Retina (tissue), 1 donor: ENCODE data around the gene AGPAT1.
"Not testable (repeated sequence)": the region's sequence is repeated elsewhere in the genome, so short reads cannot be mapped to it uniquely, and the experiment has no call there.

Source experiments
- DNase-seq: peaks from one replicate; pipeline ENCODE4 v3.0.0-alpha.2; 2016

Gene AGPAT1

GRCh38 chr6:32175711-32176475 lies at the start of gene AGPAT1:
Gene AGPAT1, minus strand, starts transcription at chr6:32176084. Its CDS starts 4,588 bp downstream, at chr6:32171496.
- DNase-seq = peak; percentile 97

DNA sequence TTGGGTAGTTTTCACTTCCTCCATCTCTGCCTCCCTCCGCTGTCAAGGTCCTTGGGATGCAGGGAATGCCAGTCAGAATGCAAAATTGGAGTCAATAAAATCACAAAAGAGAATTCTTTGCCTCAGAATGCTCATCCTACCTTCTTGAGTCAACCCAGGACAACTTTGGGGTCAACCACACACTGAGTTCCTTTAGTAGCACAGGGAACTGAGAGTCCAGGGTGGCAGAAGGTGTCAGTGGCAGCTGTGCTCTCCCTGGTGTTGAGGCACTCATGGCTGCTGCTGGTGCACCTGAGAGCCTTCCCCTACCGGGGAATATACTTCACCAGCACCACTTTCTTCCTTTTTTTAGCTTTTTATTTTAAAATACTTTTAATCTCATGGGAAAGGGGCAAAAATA lies 48.8 kb upstream of the AGPAT1 start:
- no peak for DNase-seq

GRCh38 chr6:32223258-32224235 lies 47.7 kb upstream of the AGPAT1 start, which contains the start of gene NOTCH4:
Gene NOTCH4, minus strand, starts transcription at chr6:32224067. Its CDS starts 139 bp downstream, at chr6:32223928.
- no peak for DNase-seq

GRCh38 chr6:32222333-32223230 lies 46.7 kb upstream of the AGPAT1 start:
- no peak for DNase-seq

GRCh38 chr6:32220021-32220420 lies 44.1 kb upstream of the AGPAT1 start:
- no peak for DNase-seq

DNA sequence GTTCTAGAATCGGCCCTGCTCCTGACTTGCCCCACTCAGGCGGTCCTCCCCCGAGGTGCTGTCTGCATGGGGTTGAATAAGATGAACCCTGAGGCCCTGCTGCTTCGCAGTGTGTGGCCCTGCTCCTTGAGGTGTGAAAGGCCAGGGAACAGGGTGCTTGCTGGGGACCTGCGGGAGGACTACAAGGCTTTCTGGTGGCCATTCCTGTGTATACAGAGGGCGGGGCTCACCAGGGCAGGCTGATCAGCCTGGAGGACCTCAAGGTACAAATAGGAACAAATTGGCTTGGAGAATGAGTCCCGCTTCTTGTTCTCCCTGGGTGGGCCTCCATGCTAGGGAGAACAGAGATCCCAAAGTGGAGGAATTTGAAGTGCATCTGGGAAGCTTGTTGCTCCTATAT lies 42.3 kb upstream of the AGPAT1 start:
- DNase-seq = no peak

GRCh38 chr6:32216998-32217397 lies 41.1 kb upstream of the AGPAT1 start:
- no peak for DNase-seq

- DNase-seq = no peak
These were observed 40.4 kb upstream of the AGPAT1 start for GRCh38 chr6:32216285-32216684.

GRCh38 chr6:32215617-32216016 lies 39.7 kb upstream of the AGPAT1 start:
- no peak for DNase-seq

DNA sequence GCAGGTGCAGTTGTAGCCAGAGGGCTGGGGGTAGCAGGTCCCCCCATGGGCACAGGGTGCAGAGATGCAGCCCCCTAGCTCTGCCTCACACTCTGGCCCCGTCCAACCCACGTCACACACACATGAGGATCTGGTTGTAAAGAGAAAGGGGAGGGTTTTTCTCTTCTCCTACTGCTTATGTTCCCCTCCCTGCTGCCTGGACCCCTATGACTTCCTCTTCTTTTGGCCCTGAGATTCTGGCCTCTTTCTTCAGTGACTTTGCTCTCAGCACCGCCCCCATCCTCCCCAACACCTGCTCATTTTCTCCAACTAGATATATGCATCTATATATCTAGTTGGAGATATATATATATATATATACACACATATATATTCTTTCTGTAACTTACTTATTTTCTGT lies 38.2 kb upstream of the AGPAT1 start:
- no peak for DNase-seq

- DNase-seq = no peak
These were observed 37.8 kb upstream of the AGPAT1 start for GRCh38 chr6:32213649-32214048.

DNA sequence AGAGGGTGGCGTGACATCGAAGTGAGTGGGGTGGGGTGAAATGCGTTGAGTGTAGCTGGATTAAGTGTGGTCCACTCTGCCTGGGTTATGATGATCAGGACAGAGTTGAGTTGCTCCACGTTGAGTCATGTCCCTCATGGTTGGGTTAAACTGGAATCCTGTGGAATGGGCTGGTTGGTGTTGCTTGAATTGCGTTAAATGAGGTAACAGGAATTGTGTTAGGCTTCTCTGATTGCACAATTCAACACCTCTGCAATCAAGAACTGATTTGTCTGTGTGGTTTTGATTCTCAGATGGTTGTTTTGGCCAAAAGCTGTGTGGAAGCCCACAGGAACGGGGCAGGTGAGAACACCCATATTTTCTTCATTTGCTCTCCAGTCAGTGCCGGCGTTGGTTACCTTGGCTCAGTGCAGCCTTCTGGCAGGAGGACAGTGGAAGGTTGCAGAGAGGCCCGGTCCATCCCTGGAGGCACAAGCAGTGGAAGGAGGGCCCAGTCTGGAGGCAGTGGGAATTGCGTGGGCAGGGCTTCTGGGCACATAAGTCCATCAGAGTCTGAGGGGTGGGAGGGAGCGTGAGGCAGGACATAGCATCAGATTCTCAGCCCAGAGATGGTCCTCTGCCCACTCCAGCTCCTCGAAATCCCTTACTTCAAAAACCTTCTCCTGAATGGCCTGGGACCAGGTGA lies 36.3 kb upstream of the AGPAT1 start:
- DNase-seq = no peak

GRCh38 chr6:32211432-32211831 lies 35.5 kb upstream of the AGPAT1 start:
- not testable (repeated sequence) for DNase-seq

DNA sequence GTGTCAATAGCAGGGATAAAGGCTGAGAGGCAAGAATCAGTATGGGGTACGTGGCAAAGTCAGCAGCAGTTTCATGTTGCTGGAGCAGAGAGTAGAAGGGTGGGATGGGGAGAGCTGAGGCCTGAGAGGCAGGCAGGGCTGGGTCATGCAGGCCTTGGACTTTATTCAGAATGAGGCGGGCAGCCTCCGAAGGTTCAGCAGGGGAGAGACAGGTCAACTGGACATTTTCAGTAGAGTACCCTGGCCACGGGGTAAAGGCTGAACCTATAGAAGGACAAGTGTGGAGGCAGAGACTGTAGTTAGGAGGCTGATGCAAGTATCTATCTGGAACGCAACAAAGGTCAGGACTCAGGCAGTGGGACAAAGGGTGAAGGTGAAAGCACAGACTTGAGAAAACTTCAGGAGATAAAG lies 34.3 kb upstream of the AGPAT1 start:
- DNase-seq = no peak

- DNase-seq = no peak
These were observed 33.1 kb upstream of the AGPAT1 start for GRCh38 chr6:32208996-32209395.

DNA sequence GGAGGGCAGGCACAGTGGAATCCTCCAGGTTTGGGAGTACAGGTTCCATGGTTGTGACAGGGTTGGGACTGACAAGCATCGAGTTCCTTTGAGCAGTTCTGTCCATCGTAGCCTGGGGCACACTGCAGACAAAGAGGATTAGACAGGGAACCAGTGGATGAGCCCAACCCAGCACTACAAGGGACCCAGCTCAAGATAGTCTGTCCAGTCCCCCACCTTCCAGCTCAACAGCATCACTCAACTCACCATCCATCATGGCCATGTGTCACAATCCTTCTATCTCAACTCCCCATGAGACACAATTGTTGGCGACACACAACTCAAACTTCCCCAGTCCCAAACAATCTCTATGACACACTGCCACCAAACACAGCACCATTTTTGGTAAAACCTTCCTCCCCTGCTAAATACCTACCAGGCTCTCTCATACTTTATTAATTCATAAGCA lies 28.4 kb upstream of the AGPAT1 start:
- no peak for DNase-seq

DNA sequence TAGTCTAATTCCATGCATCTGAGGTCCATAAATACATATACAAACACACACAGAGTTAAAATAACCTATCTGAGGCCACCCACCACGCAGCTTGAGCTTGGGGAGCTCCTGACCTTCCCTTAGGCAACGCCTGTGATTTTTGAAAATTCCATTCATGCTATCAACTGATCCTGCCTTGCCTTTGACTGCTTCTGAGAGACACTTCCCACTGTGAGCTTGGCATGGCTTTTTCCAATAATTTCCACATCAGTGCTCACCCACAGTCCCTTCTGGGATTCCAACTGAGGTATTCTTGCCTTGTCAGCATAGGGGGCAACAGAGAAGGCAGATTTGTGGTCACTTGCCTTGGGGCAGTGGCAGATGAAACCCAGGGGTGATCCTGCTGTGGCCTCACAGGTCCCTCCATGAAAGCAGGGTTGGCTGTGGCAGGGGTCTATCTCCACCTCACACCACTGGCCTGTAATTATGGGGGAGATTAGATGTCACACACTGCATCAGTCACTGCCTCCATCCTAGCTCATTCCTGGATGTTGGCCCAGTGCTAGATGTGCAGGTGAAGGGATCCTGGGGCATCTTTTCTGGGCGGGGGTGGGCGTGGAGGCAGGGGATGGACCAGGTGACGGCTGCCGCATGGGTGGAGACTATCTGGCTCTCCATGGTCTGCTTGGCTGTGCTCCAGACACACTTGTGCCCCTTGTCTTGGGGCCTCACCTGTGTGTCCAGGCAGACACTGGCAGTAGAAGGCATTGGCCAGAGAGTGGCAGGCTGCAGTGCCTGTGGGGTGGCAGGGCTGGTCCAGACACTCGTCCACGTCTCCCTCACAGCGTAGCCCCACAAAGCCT lies 27.8 kb upstream of the AGPAT1 start:
- DNase-seq = peak; percentile 84

DNA sequence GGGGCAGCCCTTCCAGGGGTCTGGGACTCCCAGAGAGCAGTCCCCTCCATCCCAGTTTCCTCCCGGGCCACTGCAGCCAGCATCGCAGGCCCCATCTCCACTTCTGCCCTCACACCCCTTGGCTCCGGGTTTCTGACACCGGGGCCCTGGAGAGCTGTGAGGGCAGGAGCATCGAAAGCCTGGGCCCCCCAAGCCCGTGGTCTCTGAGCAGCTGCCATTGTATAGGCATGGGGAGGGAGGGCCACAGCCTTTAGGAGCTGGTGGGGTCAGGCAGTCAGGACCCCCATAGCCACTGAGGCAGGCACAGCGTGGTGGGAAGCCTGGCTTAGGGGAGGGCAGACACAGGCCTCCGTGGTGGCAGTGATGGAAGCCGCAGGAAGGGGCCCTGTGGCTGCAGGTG lies 26.3 kb upstream of the AGPAT1 start:
- DNase-seq = no peak

DNA sequence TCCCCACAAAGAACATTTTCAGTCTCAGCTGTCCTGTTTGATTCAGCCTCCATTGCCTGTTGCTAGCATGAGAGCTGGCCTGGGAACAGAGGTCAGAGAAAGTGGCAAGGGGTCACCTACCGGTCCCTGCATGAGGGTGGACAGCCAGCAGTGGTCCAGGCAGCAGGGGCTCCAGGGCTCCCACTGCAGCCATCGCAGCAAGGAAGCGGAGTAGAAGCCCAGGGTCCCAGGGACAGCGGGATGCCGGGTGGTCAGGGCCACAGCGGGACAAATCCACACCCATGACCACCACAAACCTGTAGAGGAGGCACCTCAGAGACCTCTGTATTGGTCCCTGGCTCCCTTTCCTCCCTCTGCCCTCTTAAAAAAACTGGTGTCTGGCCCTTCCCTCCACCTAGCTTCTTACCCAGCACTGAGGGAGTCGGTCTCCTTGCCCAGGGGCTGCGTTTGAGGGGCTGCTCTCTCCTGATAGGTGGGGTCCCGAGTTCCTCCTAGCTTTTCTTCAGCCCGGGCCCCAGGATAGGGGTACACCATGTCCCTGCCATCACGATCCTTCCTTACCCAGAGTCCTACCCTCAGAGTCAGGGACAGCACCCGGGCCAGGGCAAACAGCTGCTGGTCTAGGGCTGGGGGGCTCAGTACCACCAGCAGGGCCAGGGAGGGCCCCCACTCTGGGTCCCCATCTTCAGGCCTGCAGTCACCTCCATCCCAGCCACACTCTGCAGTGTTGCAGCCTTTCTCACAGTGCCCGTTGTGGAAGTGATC lies 25.0 kb upstream of the AGPAT1 start:
- no peak for DNase-seq

GRCh38 chr6:32198866-32199265 lies 23.0 kb upstream of the AGPAT1 start:
- no peak for DNase-seq
